ENCODE data around the gene YIPF1. TPM values are rescaled to one million over a fixed set of nuclear protein-coding genes. Genes with fewer than 3 reads are reported as not detected.

Gene YIPF1
- total RNA-seq, 6 experiments from 2014 or later: 20.5 to 34.5 (median 25.4) TPM

DNA sequence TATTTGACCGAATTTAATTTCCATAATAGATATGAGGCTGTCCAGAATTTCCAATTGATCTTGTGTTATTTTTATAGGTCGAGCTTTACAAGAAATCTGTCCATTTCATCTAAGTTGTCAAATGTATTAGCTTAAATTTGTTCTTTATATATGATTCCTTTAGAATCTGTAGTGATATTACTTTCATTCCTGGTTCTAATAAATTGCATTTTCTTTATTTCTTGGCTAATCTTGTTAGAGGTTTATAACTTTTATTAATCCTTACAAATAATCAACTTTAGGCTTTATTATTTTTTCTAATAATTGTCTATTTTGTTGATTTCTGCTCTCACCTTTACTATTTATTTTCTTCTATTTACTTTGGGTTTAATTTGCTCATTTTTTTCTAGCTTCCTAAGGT lies 41.9 kb upstream of the YIPF1 start:
- TF ChIP-seq, protein P1, sequence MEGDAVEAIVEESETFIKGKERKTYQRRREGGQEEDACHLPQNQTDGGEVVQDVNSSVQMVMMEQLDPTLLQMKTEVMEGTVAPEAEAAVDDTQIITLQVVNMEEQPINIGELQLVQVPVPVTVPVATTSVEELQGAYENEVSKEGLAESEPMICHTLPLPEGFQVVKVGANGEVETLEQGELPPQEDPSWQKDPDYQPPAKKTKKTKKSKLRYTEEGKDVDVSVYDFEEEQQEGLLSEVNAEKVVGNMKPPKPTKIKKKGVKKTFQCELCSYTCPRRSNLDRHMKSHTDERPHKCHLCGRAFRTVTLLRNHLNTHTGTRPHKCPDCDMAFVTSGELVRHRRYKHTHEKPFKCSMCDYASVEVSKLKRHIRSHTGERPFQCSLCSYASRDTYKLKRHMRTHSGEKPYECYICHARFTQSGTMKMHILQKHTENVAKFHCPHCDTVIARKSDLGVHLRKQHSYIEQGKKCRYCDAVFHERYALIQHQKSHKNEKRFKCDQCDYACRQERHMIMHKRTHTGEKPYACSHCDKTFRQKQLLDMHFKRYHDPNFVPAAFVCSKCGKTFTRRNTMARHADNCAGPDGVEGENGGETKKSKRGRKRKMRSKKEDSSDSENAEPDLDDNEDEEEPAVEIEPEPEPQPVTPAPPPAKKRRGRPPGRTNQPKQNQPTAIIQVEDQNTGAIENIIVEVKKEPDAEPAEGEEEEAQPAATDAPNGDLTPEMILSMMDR (IDR thresholded peaks at IDR 0.05): no peak
- TF ChIP-seq POLR2A (IDR thresholded peaks at IDR 0.05): no peak
- Histone ChIP-seq H3K9me3 (no peaks in the 10 kb centered on the region), H3K4me3 (no peak overlapping the region), H3K27ac (no peak overlapping the region), H3K4me1 (no peaks in the 10 kb centered on the region), H3K36me3 (peaks cover 0 to 14% (median 4%) of the 10 kb centered on the region in 4 donors), H3K27me3 (no peaks in the 10 kb centered on the region)
- ATAC-seq: no peak
- 100% methylated on average over 2 of the region's 2 CpGs for WGBS (ENCODE audit: insufficient coverage, low coverage, low lambda C conversion rate, missing lambda C conversion rate)
- DNase-seq: no peak
- intact Hi-C loops (cut with DNase I): no loop called here

- Histone ChIP-seq H3K4me3 (no peak overlapping the region), H3K4me1 (no peaks in the 10 kb centered on the region), H3K9me3 (no peaks in the 10 kb centered on the region), H3K27ac (no peak overlapping the region), H3K36me3 (peaks cover 0 to 14% (median 4%) of the 10 kb centered on the region in 4 donors), H3K27me3 (no peaks in the 10 kb centered on the region)
- intact Hi-C loops (cut with DNase I): no loop called here
- DNase-seq (no peak), ATAC-seq (no peak)
- TF ChIP-seq, protein P1 (IDR thresholded peaks at IDR 0.05): no peak
- no peak for TF ChIP-seq POLR2A (IDR thresholded peaks at IDR 0.05)
- WGBS (ENCODE audit: insufficient coverage, low coverage, low lambda C conversion rate, missing lambda C conversion rate): 90% methylated on average over 3 of the region's 3 CpGs
These were observed 41.3 kb upstream of the YIPF1 start for GRCh38 chr1:53930932-53931331.

GRCh38 chr1:53929246-53929960 lies 39.8 kb upstream of the YIPF1 start:
- no peak for ATAC-seq

DNA sequence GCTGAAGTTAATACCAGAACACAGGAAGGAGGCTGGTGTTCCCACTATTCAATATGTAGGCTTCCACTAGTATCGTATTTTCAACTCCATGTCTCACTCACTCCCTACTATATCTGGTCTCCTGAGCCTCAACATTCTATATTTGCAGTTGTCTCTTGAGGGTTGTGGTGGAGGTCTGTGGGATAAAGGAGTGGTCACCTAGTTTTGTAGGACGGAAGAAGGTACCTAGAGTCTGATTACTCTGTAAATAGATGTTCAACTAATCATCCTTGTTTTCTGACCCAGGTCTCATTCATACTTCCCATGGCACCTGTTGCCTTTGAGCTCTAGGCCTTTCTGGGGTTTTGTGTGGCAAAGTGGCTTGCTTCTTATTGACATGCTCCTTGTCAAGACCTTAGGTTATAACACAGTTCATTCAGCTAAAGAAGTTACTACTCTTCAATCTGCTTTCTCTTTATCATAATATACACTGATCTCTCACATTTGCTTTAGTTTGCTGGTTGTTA lies 37.8 kb upstream of the YIPF1 start:
- 94% methylated on average over 2 of the region's 2 CpGs for WGBS (ENCODE audit: insufficient coverage, low coverage, low lambda C conversion rate, missing lambda C conversion rate)
- no peaks in the 10 kb centered on the region for H3K4me1 ChIP-seq
- TF ChIP-seq, protein P1 (IDR thresholded peaks at IDR 0.05): no peak
- H3K9me3 ChIP-seq: no peaks in the 10 kb centered on the region
- H3K27me3 ChIP-seq: no peaks in the 10 kb centered on the region
- H3K4me3 ChIP-seq: no peak overlapping the region
- no peak for DNase-seq
- H3K27ac ChIP-seq: no peak overlapping the region
- intact Hi-C loops (cut with DNase I): no loop called here
- H3K36me3 ChIP-seq: peaks cover 0 to 14% (median 4%) of the 10 kb centered on the region in 4 donors
- no peak for ATAC-seq

More at GRCh38 chr1:53929246-53929960, 39.8 kb upstream of the YIPF1 start:
- Histone ChIP-seq H3K36me3 (peaks cover 0 to 14% (median 4%) of the 10 kb centered on the region in 4 donors), H3K4me3 (no peak overlapping the region), H3K4me1 (no peaks in the 10 kb centered on the region), H3K27me3 (no peaks in the 10 kb centered on the region), H3K9me3 (no peaks in the 10 kb centered on the region), H3K27ac (no peak overlapping the region)
- no peak for DNase-seq
- no peak for TF ChIP-seq POLR2A (IDR thresholded peaks at IDR 0.05)
- TF ChIP-seq, protein P1 (IDR thresholded peaks at IDR 0.05): no peak
- 90% methylated on average over 2 of the region's 2 CpGs for WGBS (ENCODE audit: insufficient coverage, low coverage, low lambda C conversion rate, missing lambda C conversion rate)
- intact Hi-C loops (cut with DNase I): no loop called here
